Medulla oblongata (tissue), 1 donor: ENCODE results near the gene COL9A3.

Experiments
- DNase-seq: peaks from one replicate; pipeline ENCODE4 v3.0.0-alpha.2; 2015; ENCODE audit errors: extremely low spot score

Gene COL9A3

DNA sequence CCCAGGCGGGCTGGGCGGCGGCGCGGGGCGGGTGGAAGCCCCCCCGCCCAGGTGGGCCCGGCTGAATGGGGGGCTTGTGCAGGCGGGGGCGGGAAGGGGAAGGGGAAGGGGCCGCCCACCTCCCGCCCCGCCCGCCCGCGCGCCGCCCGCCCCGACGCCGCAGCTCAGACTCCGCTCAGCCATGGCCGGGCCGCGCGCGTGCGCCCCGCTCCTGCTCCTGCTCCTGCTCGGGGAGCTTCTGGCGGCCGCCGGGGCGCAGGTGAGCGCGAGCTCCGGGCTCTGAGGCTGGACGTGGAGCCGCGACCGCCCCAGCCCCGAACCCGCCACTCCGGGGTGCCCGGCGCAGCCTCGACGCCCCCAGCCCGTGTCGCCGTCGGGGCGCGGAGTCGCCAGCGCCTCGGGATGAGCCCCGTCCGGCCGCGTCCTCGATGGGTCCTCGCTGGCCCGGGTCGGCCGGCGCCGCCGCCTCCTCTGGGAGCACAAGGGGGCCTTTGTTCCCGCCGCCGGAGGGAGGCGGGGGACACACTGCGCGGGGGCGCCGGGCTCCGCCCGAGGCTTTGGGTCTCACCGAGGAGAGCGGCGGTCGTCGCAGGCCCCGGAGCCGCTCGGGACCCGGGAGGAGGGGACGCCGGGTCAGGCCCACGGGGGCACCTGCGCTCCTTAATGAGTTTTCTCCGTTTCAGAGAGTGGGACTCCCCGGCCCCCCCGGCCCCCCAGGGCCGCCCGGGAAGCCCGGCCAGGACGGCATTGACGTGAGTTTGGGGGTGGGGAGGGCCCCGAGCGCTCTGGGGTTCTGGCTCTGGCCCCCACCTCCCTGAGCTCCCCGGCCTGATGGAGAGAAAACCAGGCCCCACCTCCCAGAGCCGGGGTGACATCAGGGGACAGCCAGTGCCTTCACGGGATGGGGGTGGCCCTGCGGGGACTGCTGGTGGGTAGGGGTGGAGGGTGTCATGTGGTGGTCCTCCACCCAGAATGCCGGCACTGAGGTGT is at the start of gene COL9A3:
COL9A3 (plus strand) TSS at position 167 of the 990 bp plus-strand sequence; CDS start at position 182, 15 bp downstream.
- peak; percentile 77 for DNase-seq

DNA sequence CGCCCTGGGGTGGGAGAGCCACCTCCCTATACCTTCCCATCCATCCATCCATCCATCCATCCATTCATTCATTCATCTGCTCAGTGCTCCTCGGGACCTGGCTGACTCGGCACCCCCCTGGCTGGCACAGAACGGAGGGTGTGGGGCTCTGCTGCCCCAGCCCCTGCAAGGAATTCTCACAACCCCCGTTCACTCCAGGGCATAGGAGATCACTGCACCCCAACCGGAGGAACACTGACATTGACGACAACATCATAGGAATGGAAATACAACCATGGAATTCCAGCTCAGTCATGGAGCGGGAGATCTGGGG is 48.7 kb upstream of the COL9A3 start:
- no peak for DNase-seq

- no peak for DNase-seq
Measured at GRCh38 chr20:62768551-62769287, 48.1 kb upstream of the COL9A3 start.

DNA sequence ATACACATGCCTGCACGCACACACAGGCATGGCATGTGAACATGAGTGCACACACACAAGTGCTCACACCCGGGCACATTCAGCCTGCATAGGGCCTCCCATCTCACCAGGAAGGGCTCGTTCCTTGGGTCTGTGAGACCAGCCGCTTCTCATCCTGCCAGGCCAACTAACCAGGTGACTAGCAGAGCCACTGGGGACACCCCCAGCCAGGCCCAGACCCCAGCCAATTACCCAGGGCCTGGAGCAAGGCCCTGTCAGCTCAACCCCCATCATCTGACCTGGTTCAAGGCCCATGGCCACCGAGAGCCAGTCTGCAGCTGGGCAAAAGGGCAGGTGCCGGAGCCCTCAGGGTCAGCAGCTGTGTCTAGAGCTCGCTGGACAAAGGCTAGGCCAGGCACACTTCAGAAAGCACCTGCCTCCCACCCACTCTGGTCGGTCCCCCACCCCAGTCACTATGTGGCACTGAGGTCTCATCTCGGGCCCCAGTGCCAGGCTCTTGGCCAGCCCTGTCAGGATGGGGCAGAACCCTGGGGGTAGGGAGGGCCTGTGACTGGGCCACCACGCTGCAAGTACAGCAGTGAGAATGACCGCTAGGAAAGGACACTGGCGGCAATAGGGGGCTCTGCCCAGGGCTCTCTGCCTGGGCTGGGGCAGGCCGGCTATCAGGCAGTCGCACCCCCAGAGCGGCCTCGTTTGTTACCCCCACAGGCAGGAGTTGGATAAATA is 47.3 kb upstream of the COL9A3 start:
- DNase-seq = no peak

GRCh38 chr20:62770111-62770910 is 46.5 kb upstream of the COL9A3 start:
- no peak for DNase-seq

DNA sequence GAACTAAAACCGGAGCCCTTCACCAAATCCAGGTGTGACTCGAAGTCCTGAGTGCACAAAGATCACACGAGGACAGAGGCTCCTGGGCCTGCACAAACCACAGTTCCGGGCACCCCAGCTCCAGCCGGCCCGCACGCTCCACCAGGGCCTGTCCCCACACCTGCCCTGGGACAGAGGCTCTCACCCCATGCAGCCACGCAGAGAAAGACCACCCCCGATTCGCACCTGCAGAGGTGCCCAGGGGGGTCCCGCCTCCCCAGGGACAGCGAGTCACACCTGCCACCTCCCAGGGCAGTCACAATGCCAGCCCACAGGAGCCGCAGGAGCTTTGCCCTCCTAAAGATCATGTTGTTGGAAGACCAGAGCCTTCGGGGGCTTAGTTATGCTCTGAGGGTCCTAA is 45.9 kb upstream of the COL9A3 start:
- DNase-seq = no peak

GRCh38 chr20:62771396-62772102 is 45.3 kb upstream of the COL9A3 start:
- no peak for DNase-seq

GRCh38 chr20:62772103-62772611 is 44.7 kb upstream of the COL9A3 start:
- no peak for DNase-seq

- DNase-seq = no peak
Measured at GRCh38 chr20:62772619-62772989, 44.2 kb upstream of the COL9A3 start.

DNA sequence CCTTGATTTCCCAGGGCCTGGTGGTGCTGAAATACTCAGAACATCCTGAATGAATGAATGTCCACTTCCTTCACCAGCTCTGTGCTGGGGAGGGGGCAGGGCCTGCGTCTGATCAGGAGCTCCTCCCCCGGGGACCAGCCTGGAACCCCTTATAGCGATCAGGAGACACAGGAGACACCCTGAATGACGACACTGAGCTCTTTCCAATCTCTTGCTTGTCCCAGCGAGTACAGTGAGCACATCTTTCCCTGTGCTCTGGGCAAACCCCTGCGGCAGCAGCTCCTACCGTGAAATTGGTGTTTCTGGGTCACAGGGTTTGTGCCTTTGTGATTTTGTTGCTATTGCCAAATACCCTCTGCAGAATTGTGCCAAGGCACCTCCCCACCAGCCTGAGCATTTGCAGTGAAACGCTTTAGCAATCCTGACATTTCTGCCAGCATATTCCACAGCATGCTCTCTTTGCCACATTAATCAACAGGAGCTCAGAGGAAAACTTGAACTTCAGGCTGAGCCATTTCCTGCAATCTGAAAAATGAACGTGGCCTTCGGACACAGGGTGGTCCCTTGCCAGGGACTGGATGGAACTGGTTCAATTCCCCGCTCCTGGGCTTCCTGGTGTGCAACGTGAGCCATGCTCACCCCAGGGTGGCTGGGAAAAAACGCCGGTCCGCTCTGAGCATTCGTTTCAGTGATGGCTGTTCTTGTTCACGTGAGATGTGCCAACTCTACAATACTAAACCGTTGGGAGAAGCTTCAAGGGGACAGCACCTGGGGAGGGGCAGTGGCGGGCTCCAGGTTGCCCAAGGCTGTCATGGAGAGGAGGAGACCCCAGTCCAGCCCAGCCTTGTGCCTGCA is 43.6 kb upstream of the COL9A3 start:
- DNase-seq = peak; percentile 37

DNA sequence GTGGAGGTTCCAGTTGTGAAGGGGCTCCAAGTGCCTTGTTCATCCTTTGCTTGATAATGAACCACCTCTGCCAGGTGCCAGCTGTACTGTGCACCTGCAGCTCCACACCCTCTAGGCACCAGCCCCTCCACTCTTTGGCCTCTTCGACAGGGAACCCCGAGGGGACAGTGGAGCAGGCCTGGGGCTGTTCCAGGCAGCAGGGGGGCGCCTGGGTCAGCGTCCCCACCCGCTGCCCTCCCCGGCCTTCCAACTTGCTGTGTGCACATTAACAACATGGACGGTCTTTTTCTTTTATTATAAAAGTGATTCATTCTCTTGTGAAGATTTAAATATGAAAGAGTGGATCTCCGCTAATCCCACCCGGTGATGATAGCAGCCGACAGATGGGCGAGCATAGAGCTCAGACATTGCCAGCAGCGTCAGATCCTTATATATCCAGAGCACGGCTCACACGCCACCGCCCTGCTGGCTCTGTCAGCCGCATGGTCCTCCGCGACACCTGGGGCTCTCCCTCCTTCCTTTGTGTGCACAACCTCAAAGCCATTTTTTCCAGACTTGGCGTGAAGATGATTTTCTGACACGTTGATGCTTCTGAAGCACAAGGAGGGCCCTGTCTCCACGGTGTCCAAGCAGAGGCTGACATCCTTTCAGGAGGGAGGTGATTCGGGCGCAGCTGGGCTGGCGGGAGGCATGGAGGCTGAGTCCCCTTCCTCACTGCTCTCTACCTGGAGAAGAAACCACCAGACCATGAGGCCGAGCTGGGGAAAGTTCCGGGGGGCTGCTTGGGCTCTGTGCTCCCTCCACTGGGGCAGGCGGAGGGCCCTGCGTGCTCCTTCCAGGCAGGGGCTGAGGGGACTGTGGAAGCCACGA is 42.8 kb upstream of the COL9A3 start:
- DNase-seq = no peak

DNA sequence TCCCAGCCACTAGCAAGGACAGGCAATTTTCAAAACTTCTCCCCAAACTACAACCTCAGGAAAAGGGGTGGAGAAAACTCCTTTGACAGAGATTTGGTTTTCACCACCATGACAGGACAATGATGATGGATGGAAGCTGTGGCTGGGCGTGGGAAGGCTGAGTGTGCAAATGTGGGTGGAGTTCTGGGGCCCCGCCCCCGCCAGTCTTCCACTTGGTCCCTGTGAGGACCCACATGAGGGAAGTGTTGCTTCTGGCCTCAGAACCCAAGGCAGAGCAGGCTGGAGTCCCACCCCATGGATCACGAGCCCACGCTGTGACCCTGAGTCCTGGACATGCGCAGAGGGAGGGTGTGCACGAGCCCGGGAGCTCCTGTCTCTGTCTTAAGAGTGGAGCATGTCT is 42.1 kb upstream of the COL9A3 start:
- no peak for DNase-seq

DNA sequence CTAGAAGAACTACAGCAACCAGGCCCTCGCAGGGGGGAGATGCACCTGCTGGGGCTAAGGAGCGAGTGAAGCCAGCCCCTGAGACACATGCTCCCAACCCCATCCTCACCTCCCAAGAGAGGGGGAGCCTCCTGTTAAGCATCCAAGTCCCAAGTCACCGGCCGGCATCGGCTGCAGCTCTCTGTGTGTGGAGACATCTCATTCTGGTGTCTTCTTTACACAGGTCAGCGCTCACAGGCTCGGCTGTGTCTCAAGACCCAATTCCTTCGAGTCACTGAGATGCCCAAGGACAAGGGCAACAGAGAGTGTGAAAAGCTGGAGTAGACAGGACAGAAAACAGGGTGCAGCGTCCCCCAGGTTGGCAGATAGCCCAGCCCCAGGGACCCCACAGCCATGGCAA is 41.6 kb upstream of the COL9A3 start:
- DNase-seq = no peak

DNA sequence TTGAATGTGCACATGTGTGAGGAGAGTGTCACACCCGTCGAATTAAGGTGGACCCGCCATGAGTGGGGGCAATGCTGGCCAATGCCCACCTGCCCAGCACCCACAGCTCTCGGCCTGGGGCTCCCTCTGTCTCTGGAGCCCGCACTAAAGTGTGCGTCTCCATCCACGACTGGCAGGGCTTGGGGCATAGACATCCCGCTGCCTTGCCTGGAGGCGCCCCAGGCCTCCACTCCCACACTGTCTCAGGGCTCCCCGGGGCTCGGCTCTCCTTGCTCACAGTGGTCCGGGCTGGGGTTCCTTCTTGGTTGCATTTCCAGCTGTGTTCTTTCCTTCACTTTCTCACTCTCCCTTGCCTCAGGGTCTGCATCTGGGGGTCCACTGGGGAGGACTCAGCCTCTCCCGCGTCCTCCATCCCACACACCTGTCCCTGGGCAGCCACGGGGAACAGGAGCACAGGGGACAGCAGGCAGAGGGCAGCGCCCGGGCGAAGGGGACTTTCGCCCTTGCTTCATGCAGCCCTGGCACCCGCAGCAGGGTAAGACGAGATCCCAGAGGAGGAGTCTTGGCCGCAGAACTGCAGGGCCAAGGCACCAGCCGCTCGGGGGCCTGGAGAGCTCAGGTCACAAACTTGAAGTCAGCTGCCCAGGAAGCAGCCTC is 40.7 kb upstream of the COL9A3 start:
- no peak for DNase-seq

DNA sequence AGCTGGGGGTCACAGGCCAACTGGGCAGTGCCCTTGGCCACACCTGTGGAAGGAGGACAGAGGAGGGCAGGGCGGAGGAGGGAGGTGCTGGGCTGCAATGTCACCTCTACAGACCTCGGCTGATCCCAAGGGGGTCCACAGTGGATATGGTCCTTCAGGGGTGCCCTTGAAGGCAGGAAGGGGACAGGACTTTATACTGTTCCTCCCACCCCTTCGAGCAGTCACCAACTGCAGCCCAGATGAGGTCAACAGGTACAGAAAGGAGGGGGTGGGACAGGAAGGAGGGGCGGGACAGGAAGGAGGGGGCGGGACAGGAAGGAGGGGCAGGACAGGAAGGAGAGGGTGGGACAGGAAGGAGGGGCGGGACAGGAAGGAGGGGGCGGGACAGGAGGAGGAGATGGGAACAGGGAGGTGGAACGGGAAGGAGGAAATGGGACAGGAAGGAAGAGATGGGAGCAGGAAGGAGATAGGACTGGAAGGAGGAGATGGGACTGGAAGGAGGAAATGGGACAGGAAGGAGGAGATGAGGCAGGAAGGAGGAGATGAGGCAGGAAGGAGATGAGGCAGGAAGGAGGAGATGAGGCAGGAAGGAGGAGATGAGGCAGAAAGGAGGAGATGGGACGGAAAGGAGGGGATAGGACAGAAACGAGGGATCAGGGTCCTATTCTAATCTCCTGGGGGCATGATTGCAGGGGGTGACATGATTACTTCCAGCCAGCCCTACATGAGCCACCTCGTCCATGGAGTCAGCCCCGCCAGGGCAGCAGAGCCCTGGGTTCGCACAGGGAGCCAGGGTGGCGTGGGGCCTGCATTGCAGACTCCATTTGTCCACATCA is 39.9 kb upstream of the COL9A3 start:
- DNase-seq = no peak

GRCh38 chr20:62777528-62777830 is 39.4 kb upstream of the COL9A3 start:
- no peak for DNase-seq

DNA sequence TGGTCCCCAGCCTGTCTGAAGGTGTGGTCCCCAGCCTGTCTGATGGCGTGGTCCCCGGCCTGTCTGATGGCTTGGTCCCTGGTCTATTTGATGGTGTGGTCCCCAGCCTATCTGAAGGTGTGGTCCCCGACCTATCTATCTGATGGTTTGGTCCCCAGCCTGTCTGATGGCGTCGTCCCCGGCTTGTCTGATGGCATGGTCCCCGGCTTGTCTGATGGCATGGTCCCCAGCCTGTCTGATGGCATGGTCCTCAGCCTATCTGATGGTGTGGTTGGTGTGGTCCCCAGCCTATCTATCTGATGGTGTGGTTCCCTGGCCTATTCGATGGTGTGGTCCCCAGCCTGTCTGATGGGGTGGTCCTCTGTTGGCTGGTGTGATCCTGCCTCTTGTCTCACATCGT is 38.8 kb upstream of the COL9A3 start:
- no peak for DNase-seq
